ENCODE measurements around the gene CLCN2.

DNA sequence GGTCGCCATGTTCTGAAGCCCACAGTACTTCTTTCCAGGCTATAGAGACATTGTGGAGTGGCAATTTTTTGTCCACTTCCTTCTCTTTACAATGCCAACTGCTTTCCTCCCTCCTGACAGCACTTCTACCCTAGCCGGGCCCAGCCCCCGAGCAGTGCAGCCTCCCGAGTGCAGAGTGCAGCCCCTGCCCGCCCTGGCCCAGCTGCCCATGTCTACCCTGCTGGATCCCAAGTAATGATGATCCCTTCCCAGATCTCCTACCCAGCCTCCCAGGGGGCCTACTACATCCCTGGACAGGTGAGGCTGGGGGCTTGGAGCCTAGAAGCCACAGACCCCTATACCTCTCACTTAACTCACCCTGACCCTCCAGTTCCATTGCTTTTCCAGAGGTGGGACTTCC lies 44.2 kb downstream of the CLCN2 start:
- no peak for TF ChIP-seq EZH2 (IDR thresholded peaks at IDR 0.05; ENCODE audit: borderline replicate concordance)
- TF ChIP-seq, protein P1, sequence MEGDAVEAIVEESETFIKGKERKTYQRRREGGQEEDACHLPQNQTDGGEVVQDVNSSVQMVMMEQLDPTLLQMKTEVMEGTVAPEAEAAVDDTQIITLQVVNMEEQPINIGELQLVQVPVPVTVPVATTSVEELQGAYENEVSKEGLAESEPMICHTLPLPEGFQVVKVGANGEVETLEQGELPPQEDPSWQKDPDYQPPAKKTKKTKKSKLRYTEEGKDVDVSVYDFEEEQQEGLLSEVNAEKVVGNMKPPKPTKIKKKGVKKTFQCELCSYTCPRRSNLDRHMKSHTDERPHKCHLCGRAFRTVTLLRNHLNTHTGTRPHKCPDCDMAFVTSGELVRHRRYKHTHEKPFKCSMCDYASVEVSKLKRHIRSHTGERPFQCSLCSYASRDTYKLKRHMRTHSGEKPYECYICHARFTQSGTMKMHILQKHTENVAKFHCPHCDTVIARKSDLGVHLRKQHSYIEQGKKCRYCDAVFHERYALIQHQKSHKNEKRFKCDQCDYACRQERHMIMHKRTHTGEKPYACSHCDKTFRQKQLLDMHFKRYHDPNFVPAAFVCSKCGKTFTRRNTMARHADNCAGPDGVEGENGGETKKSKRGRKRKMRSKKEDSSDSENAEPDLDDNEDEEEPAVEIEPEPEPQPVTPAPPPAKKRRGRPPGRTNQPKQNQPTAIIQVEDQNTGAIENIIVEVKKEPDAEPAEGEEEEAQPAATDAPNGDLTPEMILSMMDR (IDR thresholded peaks at IDR 0.05; ENCODE audit: poor library complexity) = no peak
